Measurements from ENCODE around the gene MAP1S.

DNA sequence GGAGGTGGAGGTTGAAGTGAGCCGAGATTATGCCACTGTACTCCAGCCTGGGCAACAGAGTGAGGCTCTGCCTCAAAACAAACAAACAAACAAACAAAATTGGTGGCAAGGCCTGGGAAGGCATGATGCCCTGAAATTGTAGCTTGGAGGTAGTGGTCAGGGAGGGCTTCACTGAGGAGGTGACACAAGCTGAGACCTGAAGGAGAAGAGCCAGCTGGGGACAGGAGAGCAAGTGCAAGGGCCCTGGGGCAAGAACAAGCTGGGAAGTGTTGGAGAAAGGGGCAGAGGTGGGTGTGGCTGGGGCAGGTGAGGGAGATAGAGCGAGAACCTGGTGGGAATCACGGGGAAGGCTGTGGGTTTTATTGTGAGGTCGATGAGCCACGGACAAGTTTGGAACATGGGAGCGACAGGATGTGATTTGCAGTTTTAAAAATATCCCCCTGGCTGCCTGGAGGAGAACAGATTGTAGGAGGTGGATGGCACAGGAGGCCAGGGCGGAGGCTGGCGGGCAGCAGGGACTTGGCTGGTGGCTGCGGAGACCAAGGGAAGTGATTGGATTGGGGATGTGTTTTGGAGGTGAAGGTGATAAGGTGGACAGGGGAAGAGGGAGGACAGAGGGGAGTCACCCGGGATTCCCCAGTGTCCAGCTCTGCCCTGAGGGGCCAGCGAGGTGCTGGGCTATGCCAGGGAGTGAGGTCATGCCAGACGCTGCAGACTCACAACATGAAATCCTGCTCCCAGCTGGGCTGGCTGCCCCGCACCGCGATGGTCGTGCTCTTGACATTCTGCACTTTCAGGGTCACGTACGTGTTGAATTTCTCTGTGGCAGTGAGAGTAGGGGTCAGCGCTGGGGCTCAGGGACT, 45.1 kb upstream of the MAP1S start:
- TF ChIP-seq POLR2A (IDR thresholded peaks at IDR 0.05): no peak
- TF ChIP-seq, protein P1, sequence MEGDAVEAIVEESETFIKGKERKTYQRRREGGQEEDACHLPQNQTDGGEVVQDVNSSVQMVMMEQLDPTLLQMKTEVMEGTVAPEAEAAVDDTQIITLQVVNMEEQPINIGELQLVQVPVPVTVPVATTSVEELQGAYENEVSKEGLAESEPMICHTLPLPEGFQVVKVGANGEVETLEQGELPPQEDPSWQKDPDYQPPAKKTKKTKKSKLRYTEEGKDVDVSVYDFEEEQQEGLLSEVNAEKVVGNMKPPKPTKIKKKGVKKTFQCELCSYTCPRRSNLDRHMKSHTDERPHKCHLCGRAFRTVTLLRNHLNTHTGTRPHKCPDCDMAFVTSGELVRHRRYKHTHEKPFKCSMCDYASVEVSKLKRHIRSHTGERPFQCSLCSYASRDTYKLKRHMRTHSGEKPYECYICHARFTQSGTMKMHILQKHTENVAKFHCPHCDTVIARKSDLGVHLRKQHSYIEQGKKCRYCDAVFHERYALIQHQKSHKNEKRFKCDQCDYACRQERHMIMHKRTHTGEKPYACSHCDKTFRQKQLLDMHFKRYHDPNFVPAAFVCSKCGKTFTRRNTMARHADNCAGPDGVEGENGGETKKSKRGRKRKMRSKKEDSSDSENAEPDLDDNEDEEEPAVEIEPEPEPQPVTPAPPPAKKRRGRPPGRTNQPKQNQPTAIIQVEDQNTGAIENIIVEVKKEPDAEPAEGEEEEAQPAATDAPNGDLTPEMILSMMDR (IDR thresholded peaks at IDR 0.05): no peak

Data from tibial nerve (tissue), 3 donors.